Measurements from ENCODE around the gene CACNA1D.
A peak's percentile ranks its signal among the peaks of the same experiment; 100 is the strongest.

CACNA1D gene

GRCh38 chr3:53792866-53793265 is 298.5 kb downstream of the CACNA1D start:
- Histone ChIP-seq H4K8ac (ENCODE audit: low read depth, low read length) (no peak overlapping the region), H3K4me1 (ENCODE audit: control insufficient read depth, low read depth, low read length) (peaks cover 2% of the 10 kb centered on the region), H3K79me1 (ENCODE audit: low read length) (no peaks in the 10 kb centered on the region), H3K79me2 (ENCODE audit: control insufficient read depth, insufficient read depth, low read length) (no peaks in the 10 kb centered on the region), H3K27me3 (ENCODE audit: insufficient read depth, low read length, poor library complexity) (no peaks in the 10 kb centered on the region), H3K4me3 (ENCODE audit: low read length) (no peak overlapping the region), H3K36me3 (ENCODE audit: control insufficient read depth, insufficient read depth, low read length) (no peaks in the 10 kb centered on the region), H2BK5ac (ENCODE audit: low read length) (no peak overlapping the region), H3K4ac (ENCODE audit: low read depth, low read length) (no peak overlapping the region), H3K9ac (ENCODE audit: low read length) (no peak overlapping the region), H3K56ac (ENCODE audit: low read length) (no peak overlapping the region), H3K27ac (ENCODE audit: low read depth, low read length) (no peak overlapping the region), H2AK5ac (ENCODE audit: low read length) (no peak overlapping the region), H3K18ac (ENCODE audit: low read length) (no peak overlapping the region), H2BK120ac (ENCODE audit: low read depth, low read length) (no peak overlapping the region), H4K5ac (ENCODE audit: low read length) (no peak overlapping the region), H3K23ac (ENCODE audit: low read length) (no peak overlapping the region), H3K4me2 (ENCODE audit: low read length) (no peak overlapping the region), H2BK15ac (replicated peaks; ENCODE audit: low read depth) (no peak overlapping the region)
- no peak for DNase-seq
- no CpG with 5 or more reads among the region's 3 CpGs for WGBS (ENCODE audit: extremely low coverage, insufficient coverage, low lambda C conversion rate)

- Histone ChIP-seq H3K4me3 (ENCODE audit: low read length) (no peak overlapping the region), H3K27ac (ENCODE audit: low read depth, low read length) (no peak overlapping the region), H3K4me1 (ENCODE audit: control insufficient read depth, low read depth, low read length) (no peaks in the 10 kb centered on the region), H3K23ac (ENCODE audit: low read length) (no peak overlapping the region), H3K79me2 (ENCODE audit: control insufficient read depth, insufficient read depth, low read length) (no peaks in the 10 kb centered on the region), H2BK5ac (ENCODE audit: low read length) (no peak overlapping the region), H3K4ac (ENCODE audit: low read depth, low read length) (no peak overlapping the region), H4K5ac (ENCODE audit: low read length) (no peak overlapping the region), H3K27me3 (ENCODE audit: insufficient read depth, low read length, poor library complexity) (no peaks in the 10 kb centered on the region), H3K9ac (ENCODE audit: low read length) (no peak overlapping the region), H3K18ac (ENCODE audit: low read length) (no peak overlapping the region), H4K8ac (ENCODE audit: low read depth, low read length) (no peak overlapping the region), H3K79me1 (ENCODE audit: low read length) (no peaks in the 10 kb centered on the region), H3K56ac (ENCODE audit: low read length) (no peak overlapping the region), H3K36me3 (ENCODE audit: control insufficient read depth, insufficient read depth, low read length) (no peaks in the 10 kb centered on the region), H2BK120ac (ENCODE audit: low read depth, low read length) (no peak overlapping the region), H3K4me2 (ENCODE audit: low read length) (no peak overlapping the region), H2AK5ac (ENCODE audit: low read length) (no peak overlapping the region), H2BK15ac (replicated peaks; ENCODE audit: low read depth) (no peak overlapping the region)
- no CpG with 5 or more reads among the region's 3 CpGs for WGBS (ENCODE audit: extremely low coverage, insufficient coverage, low lambda C conversion rate)
- peak; percentile 73 for DNase-seq
Measured at GRCh38 chr3:53794597-53794996, 300.2 kb downstream of the CACNA1D start.

- WGBS (ENCODE audit: extremely low coverage, insufficient coverage, low lambda C conversion rate) = no CpG with 5 or more reads among the region's 3 CpGs
- Histone ChIP-seq H3K27me3 (ENCODE audit: insufficient read depth, low read length, poor library complexity) (no peaks in the 10 kb centered on the region), H2AK5ac (ENCODE audit: low read length) (no peak overlapping the region), H3K4me2 (ENCODE audit: low read length) (no peak overlapping the region), H3K4ac (ENCODE audit: low read depth, low read length) (no peak overlapping the region), H3K9ac (ENCODE audit: low read length) (no peak overlapping the region), H3K27ac (ENCODE audit: low read depth, low read length) (no peak overlapping the region), H3K79me2 (ENCODE audit: control insufficient read depth, insufficient read depth, low read length) (no peaks in the 10 kb centered on the region), H3K4me3 (ENCODE audit: low read length) (no peak overlapping the region), H2BK5ac (ENCODE audit: low read length) (no peak overlapping the region), H3K23ac (ENCODE audit: low read length) (no peak overlapping the region), H3K79me1 (ENCODE audit: low read length) (no peaks in the 10 kb centered on the region), H3K36me3 (ENCODE audit: control insufficient read depth, insufficient read depth, low read length) (no peaks in the 10 kb centered on the region), H2BK15ac (replicated peaks; ENCODE audit: low read depth) (no peak overlapping the region), H3K18ac (ENCODE audit: low read length) (no peak overlapping the region), H3K56ac (ENCODE audit: low read length) (no peak overlapping the region), H2BK120ac (ENCODE audit: low read depth, low read length) (no peak overlapping the region), H4K8ac (ENCODE audit: low read depth, low read length) (no peak overlapping the region), H3K4me1 (ENCODE audit: control insufficient read depth, low read depth, low read length) (no peaks in the 10 kb centered on the region), H4K5ac (ENCODE audit: low read length) (no peak overlapping the region)
- DNase-seq = no peak
Measured at GRCh38 chr3:53795176-53795575, 300.8 kb downstream of the CACNA1D start.

- WGBS (ENCODE audit: extremely low coverage, insufficient coverage, low lambda C conversion rate) = no CpG with 5 or more reads among the region's 12 CpGs
- H3K56ac ChIP-seq (ENCODE audit: low read length) = no peak overlapping the region
- no peak for DNase-seq
- no peak overlapping the region for H2BK5ac ChIP-seq (ENCODE audit: low read length)
- no peak overlapping the region for H3K18ac ChIP-seq (ENCODE audit: low read length)
- H4K5ac ChIP-seq (ENCODE audit: low read length) = no peak overlapping the region
- H2BK15ac ChIP-seq (replicated peaks; ENCODE audit: low read depth) = no peak overlapping the region
- no peak overlapping the region for H2AK5ac ChIP-seq (ENCODE audit: low read length)
- H3K4ac ChIP-seq (ENCODE audit: low read depth, low read length) = no peak overlapping the region
- H3K4me2 ChIP-seq (ENCODE audit: low read length) = no peak overlapping the region
- H2BK120ac ChIP-seq (ENCODE audit: low read depth, low read length) = no peak overlapping the region
- no peaks in the 10 kb centered on the region for H3K36me3 ChIP-seq (ENCODE audit: control insufficient read depth, insufficient read depth, low read length)
- H3K79me2 ChIP-seq (ENCODE audit: control insufficient read depth, insufficient read depth, low read length) = no peaks in the 10 kb centered on the region
- no peaks in the 10 kb centered on the region for H3K27me3 ChIP-seq (ENCODE audit: insufficient read depth, low read length, poor library complexity)
- H3K79me1 ChIP-seq (ENCODE audit: low read length) = no peaks in the 10 kb centered on the region
- no peak overlapping the region for H3K4me3 ChIP-seq (ENCODE audit: low read length)
- H3K27ac ChIP-seq (ENCODE audit: low read depth, low read length) = no peak overlapping the region
- H3K4me1 ChIP-seq (ENCODE audit: control insufficient read depth, low read depth, low read length) = no peaks in the 10 kb centered on the region
- H3K23ac ChIP-seq (ENCODE audit: low read length) = no peak overlapping the region
- H4K8ac ChIP-seq (ENCODE audit: low read depth, low read length) = no peak overlapping the region
- H3K9ac ChIP-seq (ENCODE audit: low read length) = no peak overlapping the region
Measured at GRCh38 chr3:53795789-53796560, 301.6 kb downstream of the CACNA1D start.

GRCh38 chr3:53798144-53798543 is 303.7 kb downstream of the CACNA1D start:
- no peak overlapping the region for H3K4me2 ChIP-seq (ENCODE audit: low read length)
- H3K4me3 ChIP-seq (ENCODE audit: low read length) = no peak overlapping the region

GRCh38 chr3:53799338-53799865 is 305.0 kb downstream of the CACNA1D start:
- Histone ChIP-seq H2AK5ac (ENCODE audit: low read length) (no peak overlapping the region), H3K9ac (ENCODE audit: low read length) (no peak overlapping the region), H4K5ac (ENCODE audit: low read length) (no peak overlapping the region), H2BK15ac (replicated peaks; ENCODE audit: low read depth) (no peak overlapping the region), H3K23ac (ENCODE audit: low read length) (no peak overlapping the region), H3K4me1 (ENCODE audit: control insufficient read depth, low read depth, low read length) (no peaks in the 10 kb centered on the region), H3K79me1 (ENCODE audit: low read length) (no peaks in the 10 kb centered on the region), H3K27me3 (ENCODE audit: insufficient read depth, low read length, poor library complexity) (no peaks in the 10 kb centered on the region), H3K4me3 (ENCODE audit: low read length) (no peak overlapping the region), H2BK120ac (ENCODE audit: low read depth, low read length) (no peak overlapping the region), H3K4me2 (ENCODE audit: low read length) (no peak overlapping the region), H3K36me3 (ENCODE audit: control insufficient read depth, insufficient read depth, low read length) (no peaks in the 10 kb centered on the region), H4K8ac (ENCODE audit: low read depth, low read length) (no peak overlapping the region), H3K56ac (ENCODE audit: low read length) (no peak overlapping the region), H3K4ac (ENCODE audit: low read depth, low read length) (no peak overlapping the region), H3K18ac (ENCODE audit: low read length) (no peak overlapping the region), H3K79me2 (ENCODE audit: control insufficient read depth, insufficient read depth, low read length) (no peaks in the 10 kb centered on the region), H2BK5ac (ENCODE audit: low read length) (no peak overlapping the region), H3K27ac (ENCODE audit: low read depth, low read length) (no peak overlapping the region)
- WGBS (ENCODE audit: extremely low coverage, insufficient coverage, low lambda C conversion rate) = no CpG with 5 or more reads among the region's 12 CpGs
- DNase-seq = no peak

More at GRCh38 chr3:53798144-53798543, 303.7 kb downstream of the CACNA1D start:
- Histone ChIP-seq H3K4ac (ENCODE audit: low read depth, low read length) (no peak overlapping the region), H2BK120ac (ENCODE audit: low read depth, low read length) (no peak overlapping the region), H2BK5ac (ENCODE audit: low read length) (no peak overlapping the region), H3K18ac (ENCODE audit: low read length) (no peak overlapping the region), H3K79me1 (ENCODE audit: low read length) (no peaks in the 10 kb centered on the region), H4K8ac (ENCODE audit: low read depth, low read length) (no peak overlapping the region), H3K27me3 (ENCODE audit: insufficient read depth, low read length, poor library complexity) (no peaks in the 10 kb centered on the region), H2AK5ac (ENCODE audit: low read length) (no peak overlapping the region), H4K5ac (ENCODE audit: low read length) (no peak overlapping the region), H3K56ac (ENCODE audit: low read length) (no peak overlapping the region), H3K23ac (ENCODE audit: low read length) (no peak overlapping the region), H3K27ac (ENCODE audit: low read depth, low read length) (no peak overlapping the region), H2BK15ac (replicated peaks; ENCODE audit: low read depth) (no peak overlapping the region), H3K9ac (ENCODE audit: low read length) (no peak overlapping the region), H3K79me2 (ENCODE audit: control insufficient read depth, insufficient read depth, low read length) (no peaks in the 10 kb centered on the region), H3K4me1 (ENCODE audit: control insufficient read depth, low read depth, low read length) (no peaks in the 10 kb centered on the region), H3K36me3 (ENCODE audit: control insufficient read depth, insufficient read depth, low read length) (no peaks in the 10 kb centered on the region)
- no CpG with 5 or more reads among the region's 8 CpGs for WGBS (ENCODE audit: extremely low coverage, insufficient coverage, low lambda C conversion rate)
- DNase-seq = no peak

Data from mesendoderm (in vitro differentiated cells).